HG03060 (cell line): Measurements from ENCODE around the gene TBC1D21.

Experiments
- ATAC-seq: cut with Tn5 transposase; IDR thresholded peaks from one replicate; pipeline ENCODE4 v1.9.1; 2021; ENCODE audit warnings: low read depth, moderate number of reproducible peaks; ENCODE audit not compliant: unreplicated experiment

TBC1D21 gene, protein sequence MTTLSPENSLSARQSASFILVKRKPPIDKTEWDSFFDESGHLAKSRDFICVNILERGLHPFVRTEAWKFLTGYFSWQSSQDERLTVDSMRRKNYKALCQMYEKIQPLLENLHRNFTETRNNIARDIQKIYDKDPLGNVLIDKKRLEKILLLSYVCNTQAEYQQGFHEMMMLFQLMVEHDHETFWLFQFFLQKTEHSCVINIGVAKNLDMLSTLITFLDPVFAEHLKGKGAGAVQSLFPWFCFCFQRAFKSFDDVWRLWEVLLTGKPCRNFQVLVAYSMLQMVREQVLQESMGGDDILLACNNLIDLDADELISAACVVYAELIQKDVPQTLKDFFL

GRCh38 chr15:73873456-73873855, at the start of gene TBC1D21:
TBC1D21 (plus strand) TSS chr15:73873564; CDS start chr15:73873710, 146 bp downstream.
- no peak for ATAC-seq

DNA sequence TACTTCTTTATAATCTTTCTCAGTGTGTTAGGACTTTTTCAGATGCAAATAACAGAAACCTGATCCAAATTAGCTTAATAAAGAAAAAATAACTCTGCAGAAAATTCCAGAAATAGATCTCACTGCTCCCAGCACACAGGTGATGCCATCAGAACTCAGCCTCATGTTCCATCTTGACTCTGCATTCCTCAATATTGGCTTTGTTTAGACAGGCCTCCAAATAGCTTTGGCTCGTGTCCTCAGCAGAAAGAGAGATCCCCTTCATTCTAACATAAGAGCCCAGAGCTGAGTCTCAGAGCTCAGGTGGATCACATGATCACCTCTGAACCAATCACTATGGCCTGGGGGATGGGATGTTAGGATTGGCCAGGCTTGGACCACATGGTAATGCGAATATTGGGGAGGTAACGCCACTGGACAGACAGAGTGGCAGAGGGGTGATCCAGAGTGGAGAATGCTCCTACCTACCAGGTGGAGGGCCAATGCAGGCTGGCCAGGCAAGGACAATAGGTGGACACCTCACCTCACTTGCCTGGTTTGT, 46.6 kb upstream of the TBC1D21 start:
- ATAC-seq, result no peak

- ATAC-seq, result no peak
Measured at GRCh38 chr15:73829523-73829922, 43.8 kb upstream of the TBC1D21 start.

DNA sequence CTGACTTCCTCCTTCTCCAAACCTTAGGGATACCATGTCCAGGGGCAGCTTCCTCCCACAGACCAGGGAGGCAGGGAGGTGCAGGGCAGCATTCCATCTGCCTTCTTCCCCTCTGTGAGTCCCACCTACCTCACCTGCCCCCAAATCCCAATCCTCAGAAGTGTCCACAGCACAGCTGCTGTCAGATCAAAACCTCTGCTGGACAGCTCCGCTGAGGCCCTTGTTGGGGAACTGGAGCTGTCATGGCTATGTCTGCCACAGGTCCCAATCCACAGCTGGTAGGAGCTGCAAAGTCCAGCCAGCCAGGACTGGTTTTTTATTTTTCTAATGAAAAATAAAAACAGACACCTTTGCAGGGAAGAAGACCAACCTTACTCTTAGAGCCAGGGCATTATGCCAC, 40.7 kb upstream of the TBC1D21 start:
- ATAC-seq, result no peak

- ATAC-seq, result no peak
Measured at GRCh38 chr15:73836845-73837244, 36.5 kb upstream of the TBC1D21 start.

DNA sequence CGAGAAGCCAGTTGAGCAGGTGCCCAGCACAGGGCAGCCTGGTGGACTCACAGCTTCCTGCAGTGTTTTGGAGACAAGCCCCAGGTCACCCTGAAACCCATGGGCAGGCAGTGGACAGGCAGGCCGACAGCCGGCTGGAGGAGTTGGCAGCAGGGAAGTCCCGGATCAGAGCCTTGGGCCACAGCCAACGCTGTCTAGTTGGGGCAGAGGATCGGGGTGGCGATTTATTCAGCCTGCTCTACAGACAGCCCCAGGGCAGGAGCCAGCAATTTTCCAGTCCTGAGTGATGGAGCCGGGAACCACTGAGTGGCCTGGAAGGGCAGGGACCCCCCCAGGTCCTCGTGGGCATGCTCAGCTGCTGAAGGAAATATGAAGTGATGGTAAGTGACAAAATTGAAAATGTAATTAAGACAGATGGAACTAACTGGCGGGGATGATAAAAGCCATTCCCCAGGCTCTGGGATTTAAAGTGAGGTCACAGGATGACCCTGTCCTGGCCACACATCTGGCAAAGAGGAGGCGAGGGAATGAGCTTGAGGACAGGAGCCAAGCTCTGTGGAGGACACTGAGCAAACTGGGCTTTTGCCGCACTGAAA, 34.4 kb upstream of the TBC1D21 start:
- no peak for ATAC-seq

- ATAC-seq, result no peak
Measured at GRCh38 chr15:73839699-73840377, 33.5 kb upstream of the TBC1D21 start.

- no peak for ATAC-seq
Measured at GRCh38 chr15:73840771-73841170, 32.6 kb upstream of the TBC1D21 start.

GRCh38 chr15:73841756-73842725, 31.3 kb upstream of the TBC1D21 start:
- no peak for ATAC-seq

DNA sequence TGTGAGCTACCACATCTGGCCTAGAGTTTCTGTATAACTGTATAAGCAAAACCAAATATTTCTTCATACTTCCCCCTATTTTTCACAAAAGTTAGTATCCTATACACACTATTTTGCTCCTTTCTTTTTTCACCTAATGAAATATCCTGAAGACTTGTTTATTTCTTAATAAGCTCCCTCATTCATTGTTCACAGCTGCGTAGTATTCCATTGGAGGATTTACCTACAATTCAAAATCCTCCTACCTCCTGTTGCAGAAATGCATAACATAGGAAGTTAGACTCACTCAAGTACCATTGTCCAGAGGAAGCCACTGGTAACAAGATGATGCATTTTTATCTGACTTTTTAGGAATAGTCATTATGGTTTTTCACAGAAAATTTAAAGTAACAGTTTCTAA, 29.6 kb upstream of the TBC1D21 start:
- no peak for ATAC-seq

DNA sequence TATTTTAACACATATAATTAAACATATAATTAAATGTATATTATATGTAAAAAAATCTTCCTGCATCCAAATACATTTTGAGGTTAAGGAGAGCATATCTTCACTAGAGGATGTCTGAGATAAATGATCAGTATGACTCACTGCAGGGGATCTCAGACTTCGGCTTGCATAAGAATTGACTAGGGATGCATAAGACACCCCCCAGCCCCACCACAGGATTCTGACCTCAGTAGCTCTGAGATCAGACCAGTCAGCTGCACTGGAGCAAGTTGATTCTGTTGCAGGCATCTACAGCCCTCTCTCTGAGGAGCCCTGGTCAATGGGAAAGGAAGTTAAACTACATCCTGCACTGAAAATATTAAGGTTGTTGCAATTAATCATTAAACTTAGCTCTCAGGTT, 29.0 kb upstream of the TBC1D21 start:
- ATAC-seq, result no peak

- no peak for ATAC-seq
Measured at GRCh38 chr15:73845507-73845906, 27.9 kb upstream of the TBC1D21 start.

DNA sequence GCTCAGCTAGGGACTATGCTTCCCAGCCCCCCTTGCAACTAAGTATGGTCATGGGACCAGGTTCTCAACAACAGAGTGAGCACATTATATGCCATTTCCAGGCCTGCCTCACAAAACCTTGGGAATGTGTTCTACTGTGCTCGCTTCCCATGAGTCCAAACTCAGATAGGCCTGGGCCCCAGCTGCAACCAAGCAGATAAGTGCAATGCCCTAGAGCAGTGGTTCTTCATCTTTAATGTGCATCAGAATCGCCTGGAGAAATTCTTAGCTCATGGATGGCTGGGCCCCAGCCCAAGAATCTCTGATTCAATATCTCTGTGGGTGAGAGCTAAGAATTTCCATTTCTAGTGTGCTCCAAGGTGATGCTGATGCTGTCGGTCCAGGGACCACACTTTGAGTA, 27.5 kb upstream of the TBC1D21 start:
- ATAC-seq, result no peak

DNA sequence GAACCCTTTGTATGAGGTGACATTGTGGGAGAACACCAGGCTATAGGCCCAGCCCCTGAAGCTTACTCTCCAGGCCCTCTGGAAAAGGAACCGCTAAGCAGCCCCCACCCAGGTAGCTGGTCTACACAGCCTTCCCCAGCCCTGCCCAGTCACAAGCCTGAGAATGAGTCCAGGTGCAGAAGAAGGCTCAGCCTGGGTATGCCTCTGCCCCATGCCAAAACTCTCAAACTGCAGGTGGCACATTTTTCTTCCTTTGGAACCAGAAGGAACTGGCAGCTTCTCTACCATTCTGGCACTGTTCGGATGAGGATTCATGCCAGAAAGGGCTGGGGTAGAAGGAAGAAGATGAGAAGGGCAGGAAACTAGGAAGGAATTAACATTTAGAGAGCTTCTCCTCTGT, 23.7 kb upstream of the TBC1D21 start:
- ATAC-seq, result no peak

- no peak for ATAC-seq
Measured at GRCh38 chr15:73850228-73850627, 23.1 kb upstream of the TBC1D21 start.

GRCh38 chr15:73851689-73852088, 21.7 kb upstream of the TBC1D21 start:
- no peak for ATAC-seq

DNA sequence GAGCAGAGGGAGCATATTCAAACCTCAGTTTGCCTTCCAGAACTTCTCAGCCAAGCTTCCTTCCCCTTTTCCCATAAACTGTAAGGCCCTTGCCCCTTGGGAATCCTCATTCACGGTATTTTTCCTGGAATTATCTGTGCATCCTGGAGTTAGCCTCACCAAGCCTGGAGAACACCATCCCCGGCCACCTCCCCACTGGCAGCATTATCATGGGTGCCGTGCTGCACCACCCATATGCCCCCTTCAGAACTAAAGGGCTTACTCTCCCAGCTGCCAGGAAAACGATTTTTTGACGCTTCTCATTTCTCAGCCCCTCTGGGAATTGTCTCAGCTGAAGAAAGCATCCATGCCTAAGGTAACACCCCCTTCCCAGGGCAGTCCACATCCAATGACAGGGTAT, 20.9 kb upstream of the TBC1D21 start:
- no peak for ATAC-seq

DNA sequence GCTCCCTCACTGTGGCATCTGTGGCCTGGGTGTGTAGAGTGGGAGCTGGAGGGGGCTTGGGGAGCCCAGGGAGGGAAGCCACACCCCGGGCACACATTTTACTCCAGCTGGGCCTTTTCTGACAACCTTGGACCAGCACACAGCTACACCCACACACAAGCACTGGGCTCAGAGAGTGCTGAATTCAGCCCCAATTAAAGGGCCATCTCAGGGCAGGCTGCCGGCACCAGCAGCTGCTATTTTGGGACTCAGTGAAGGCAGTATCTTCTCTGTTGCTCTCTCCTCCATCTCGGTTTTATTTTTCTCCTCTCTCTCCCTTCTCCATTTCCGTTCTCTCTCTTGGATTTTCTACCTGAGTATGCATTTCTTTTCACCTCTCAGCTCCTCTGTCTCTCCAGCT, 19.1 kb upstream of the TBC1D21 start:
- no peak for ATAC-seq

GRCh38 chr15:73856458-73857192, 16.7 kb upstream of the TBC1D21 start:
- no peak for ATAC-seq
